B cell (primary cell): ENCODE data around the gene TPRG1L. TPM values are rescaled to one million over a fixed set of nuclear protein-coding genes. Genes with fewer than 3 reads are reported as not detected.

ENCODE experiments used
- ATAC-seq: fragments of 200-7000 bp; cut with Tn5 transposase; one replicate; pipeline ENCODE4 v1.10.0; 2021; ENCODE audit warnings: low read depth, mild to moderate bottlenecking, moderate number of reproducible peaks, moderate library complexity
- CTCF ChIA-PET: fragments of 350-600 bp; sonication (Branson Sonifier 250); formaldehyde crosslinking; loops from one replicate; lab custom pipeline; 2021; ENCODE audit warnings: antibody characterized with exemption, inconsistent platforms; lab: Charles Lee
- POLR2A ChIA-PET: fragments of 350-600 bp; sonication (Branson Sonifier 250); formaldehyde crosslinking; loops from one replicate; lab custom pipeline; 2021; ENCODE audit warnings: antibody characterized with exemption; lab: Charles Lee
- DNase-seq: peaks from one replicate; pipeline ENCODE4 v3.0.0; 2013
- H2AFZ ChIP-seq: 2 replicates; pipeline ENCODE4 v1.6.1; 2012; ENCODE audit warnings: mild to moderate bottlenecking, low read depth, low read length; ENCODE audit not compliant: insufficient read depth, poor library complexity, severe bottlenecking
- H3K27ac ChIP-seq, 2 donors: 1 replicate in 1 of 2; 2 replicates in 1 of 2; pipeline ENCODE4 v1.5.1; 2012 to 2013; ENCODE audit warnings: low read length in 2 of 2, mild to moderate bottlenecking in 2 of 2, moderate library complexity in 1 of 2
- H3K27me3 ChIP-seq, 4 experiments: fragments of 200-600 bp in 1 of 4; sonication (generic) in 1 of 4; replicated peaks in 1 of 4; 1 replicate in 2 of 4; 2 replicates in 2 of 4; pipeline versions ENCODE4 v1.6.1 to v1.7.0; 2013 to 2016; ENCODE audit warnings: low read length in 3 of 4, mild to moderate bottlenecking in 2 of 4, mixed read lengths in 1 of 4, moderate library complexity in 1 of 4; ENCODE audit not compliant: insufficient read depth in 4 of 4, control insufficient read depth in 3 of 4; ENCODE audit errors: control extremely low read depth in 1 of 4
- H3K36me3 ChIP-seq, 2 experiments: replicated peaks in 1 of 2; 1 replicate in 1 of 2; 2 replicates in 1 of 2; pipeline versions ENCODE4 v1.6.1 to v1.7.1; 2013; ENCODE audit warnings: low read length in 1 of 2; ENCODE audit not compliant: insufficient read depth in 2 of 2, control insufficient read depth in 1 of 2; ENCODE audit errors: control extremely low read depth in 1 of 2, extremely low read depth in 1 of 2
- H3K4me1 ChIP-seq, 2 donors: fragments of 200-600 bp in 1 of 2; sonication (generic) in 1 of 2; 1 replicate in 1 of 2; 2 replicates in 1 of 2; pipeline versions ENCODE4 v1.5.1 to v1.6.1; 2013 to 2017; ENCODE audit warnings: low read length in 2 of 2; ENCODE audit not compliant: control insufficient read depth in 2 of 2, insufficient read depth in 2 of 2
- H3K4me2 ChIP-seq: replicated peaks from 2 replicates; pipeline ENCODE3; 2012; ENCODE audit warnings: mild to moderate bottlenecking, low read depth, low read length; ENCODE audit not compliant: poor library complexity, severe bottlenecking
- H3K4me3 ChIP-seq, 5 experiments: fragments of 200-600 bp in 1 of 5; sonication (generic) in 1 of 5; 1 replicate in 3 of 5; 2 replicates in 2 of 5; pipeline versions ENCODE4 v1.5.1 to v1.7.0; 2011 to 2016; ENCODE audit warnings: low read length in 4 of 5, mild to moderate bottlenecking in 4 of 5, low read depth in 2 of 5, control low read depth in 1 of 5, moderate library complexity in 1 of 5; ENCODE audit not compliant: insufficient read depth in 1 of 5; ENCODE audit errors: control extremely low read depth in 1 of 5, extremely low read depth in 1 of 5
- H3K79me2 ChIP-seq: fragments of 200-600 bp; sonication (generic); one replicate; pipeline ENCODE4 v1.6.0; 2016; ENCODE audit warnings: low read length; ENCODE audit not compliant: control insufficient read depth, insufficient read depth
- H3K9ac ChIP-seq: fragments of 200-600 bp; sonication (generic); 2 replicates; pipeline ENCODE4 v1.6.1; 2017; ENCODE audit warnings: mild to moderate bottlenecking, low read length, moderate library complexity
- H3K9me3 ChIP-seq, 3 donors: one replicate each; pipeline versions ENCODE4 v1.6.1 to v1.7.1; 2013; ENCODE audit warnings: low read length in 2 of 3; ENCODE audit not compliant: control insufficient read depth in 2 of 3, insufficient read depth in 1 of 3; ENCODE audit errors: control extremely low read depth in 1 of 3
- H4K20me1 ChIP-seq: 2 replicates; pipeline ENCODE4 v1.6.0; 2012; ENCODE audit warnings: mild to moderate bottlenecking, low read length; ENCODE audit not compliant: insufficient read depth, control insufficient read depth, poor library complexity, severe bottlenecking
- H3K27ac Mint-ChIP-seq: one replicate; pipeline ENCODE4 v1.8.0; 2021; ENCODE audit warnings: mixed read lengths
- H3K27me3 Mint-ChIP-seq: one replicate; pipeline ENCODE4 v1.8.0; 2021; ENCODE audit warnings: mixed read lengths
- H3K4me1 Mint-ChIP-seq: one replicate; pipeline ENCODE4 v1.8.0; 2021; ENCODE audit warnings: mixed read lengths
- H3K4me3 Mint-ChIP-seq: one replicate; pipeline ENCODE4 v1.8.0; 2021; ENCODE audit warnings: mixed read lengths
- H3K9me3 Mint-ChIP-seq: one replicate; pipeline ENCODE4 v1.8.0; 2022; ENCODE audit warnings: mixed read lengths; ENCODE audit not compliant: insufficient read depth
- EZH2 ChIP-seq: IDR thresholded peaks from 2 replicates; pipeline ENCODE4 v1.6.1; 2012; ENCODE audit warnings: borderline replicate concordance, low read depth, mild to moderate bottlenecking, moderate library complexity, low read length; ENCODE audit not compliant: insufficient read depth, poor library complexity, severe bottlenecking
- WGBS: methylation state at CpG from one replicate; pipeline ENCODE4 v1.1.5; 2013; ENCODE audit warnings: missing lambda C conversion rate; ENCODE audit not compliant: insufficient coverage; 5-methylcytosine and 5-hydroxymethylcytosine counted together
- intact Hi-C: fragments of 100-400 bp; cut with micrococcal nuclease; formaldehyde crosslinking; loops from one replicate; pipeline ENCODE4 v1.10.0; 2022
- polyA plus RNA-seq: library from polyadenylated mRNA; depleted of rRNA; stranded (reverse); fragments of >200 nt; gene quantifications from 2 replicates; pipeline ENCODE4 v1.2.3, GENCODE V29; 2012
- total RNA-seq, 2 donors: library from RNA; stranded (reverse); fragments of 120-200 nt in 1 of 2; gene quantifications; 1 replicate in 1 of 2; 2 replicates in 1 of 2; pipeline versions ENCODE4 v1.2.3 to v1.2.4, GENCODE V29; 2013 to 2022
- TF ChIP-seq, protein P1 (sequence below): fragments of 200-600 bp; IDR thresholded peaks from one replicate; pipeline ENCODE4 v1.8.0; 2022; ENCODE audit warnings: antibody characterized with exemption, mild to moderate bottlenecking

Gene TPRG1L
- total and polyA plus RNA-seq, 2 donors (not counting 1 experiment from before 2014, with no cell fraction given), result 19.5 to 48.6 TPM

DNA sequence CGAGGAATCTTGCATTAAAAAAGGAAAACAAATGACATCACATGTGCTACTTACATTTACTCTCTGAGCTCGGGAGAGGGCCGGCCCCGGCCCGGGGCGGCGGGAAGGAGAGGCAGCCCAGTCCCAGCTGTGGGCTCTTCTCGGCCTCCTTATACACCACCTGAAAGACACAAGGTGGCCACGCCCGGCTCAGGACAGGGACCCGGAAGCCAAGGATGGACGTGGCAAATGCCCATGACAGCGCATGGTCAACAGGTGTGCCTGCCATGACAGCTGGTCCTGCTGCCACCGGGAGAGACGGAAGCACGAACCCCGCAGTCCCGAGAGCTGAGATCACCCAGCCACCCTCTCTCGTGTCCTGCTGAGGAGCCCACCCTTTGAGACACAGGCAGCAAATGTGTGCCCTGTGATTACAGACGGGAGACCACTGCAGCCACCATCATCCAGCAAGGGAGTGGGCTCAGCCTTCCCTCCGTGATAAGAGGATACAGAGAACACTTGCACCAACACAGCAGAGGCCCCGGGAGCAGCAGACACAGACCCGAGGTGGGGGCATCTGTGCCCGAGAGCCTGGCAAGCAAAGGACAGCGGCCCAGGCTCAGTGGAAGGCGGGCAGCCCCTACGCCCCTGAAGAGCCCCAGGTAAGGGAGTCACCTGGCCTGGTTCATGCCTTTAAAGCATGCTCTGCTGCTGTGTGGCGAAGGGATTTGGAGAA is 8.7 kb downstream of the TPRG1L start:
- TF ChIP-seq, protein P1, sequence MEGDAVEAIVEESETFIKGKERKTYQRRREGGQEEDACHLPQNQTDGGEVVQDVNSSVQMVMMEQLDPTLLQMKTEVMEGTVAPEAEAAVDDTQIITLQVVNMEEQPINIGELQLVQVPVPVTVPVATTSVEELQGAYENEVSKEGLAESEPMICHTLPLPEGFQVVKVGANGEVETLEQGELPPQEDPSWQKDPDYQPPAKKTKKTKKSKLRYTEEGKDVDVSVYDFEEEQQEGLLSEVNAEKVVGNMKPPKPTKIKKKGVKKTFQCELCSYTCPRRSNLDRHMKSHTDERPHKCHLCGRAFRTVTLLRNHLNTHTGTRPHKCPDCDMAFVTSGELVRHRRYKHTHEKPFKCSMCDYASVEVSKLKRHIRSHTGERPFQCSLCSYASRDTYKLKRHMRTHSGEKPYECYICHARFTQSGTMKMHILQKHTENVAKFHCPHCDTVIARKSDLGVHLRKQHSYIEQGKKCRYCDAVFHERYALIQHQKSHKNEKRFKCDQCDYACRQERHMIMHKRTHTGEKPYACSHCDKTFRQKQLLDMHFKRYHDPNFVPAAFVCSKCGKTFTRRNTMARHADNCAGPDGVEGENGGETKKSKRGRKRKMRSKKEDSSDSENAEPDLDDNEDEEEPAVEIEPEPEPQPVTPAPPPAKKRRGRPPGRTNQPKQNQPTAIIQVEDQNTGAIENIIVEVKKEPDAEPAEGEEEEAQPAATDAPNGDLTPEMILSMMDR, result no peak
- ChIA-PET CTCF (interaction anchor here (2.0 kb wide), 1 partner anchor 14 kb away, joined by 7 read pairs; no protein-coding TSS in a partner anchor), POLR2A (no interaction called here)
- DNase-seq, result no peak
- no peak overlapping the region for H3K4me3 Mint-ChIP-seq
- Histone ChIP-seq H4K20me1 (no peaks in the 10 kb centered on the region), H3K27me3 (no peaks in the 10 kb centered on the region), H3K4me1 (peaks cover 0 to 4% of the 10 kb centered on the region in 2 donors), H3K79me2 (no peaks in the 10 kb centered on the region), H3K4me3 (no peak overlapping the region), H3K36me3 (peaks cover 0 to 80% of the 10 kb centered on the region in 2 experiments), H3K4me2 (no peak overlapping the region), H3K27ac (no peak overlapping the region), H3K9ac (no peak overlapping the region), H2AFZ (no peak overlapping the region), H3K9me3 (no peaks in the 10 kb centered on the region)
- over 99% methylated on average over 28 of the region's 28 CpGs for WGBS
- intact Hi-C loops, result no loop called here
- no peak overlapping the region for H3K27ac Mint-ChIP-seq
- peaks cover 7% of the 10 kb centered on the region for H3K4me1 Mint-ChIP-seq
- H3K27me3 Mint-ChIP-seq, result no peaks in the 10 kb centered on the region
- no peak for ATAC-seq
- no peaks in the 10 kb centered on the region for H3K9me3 Mint-ChIP-seq

DNA sequence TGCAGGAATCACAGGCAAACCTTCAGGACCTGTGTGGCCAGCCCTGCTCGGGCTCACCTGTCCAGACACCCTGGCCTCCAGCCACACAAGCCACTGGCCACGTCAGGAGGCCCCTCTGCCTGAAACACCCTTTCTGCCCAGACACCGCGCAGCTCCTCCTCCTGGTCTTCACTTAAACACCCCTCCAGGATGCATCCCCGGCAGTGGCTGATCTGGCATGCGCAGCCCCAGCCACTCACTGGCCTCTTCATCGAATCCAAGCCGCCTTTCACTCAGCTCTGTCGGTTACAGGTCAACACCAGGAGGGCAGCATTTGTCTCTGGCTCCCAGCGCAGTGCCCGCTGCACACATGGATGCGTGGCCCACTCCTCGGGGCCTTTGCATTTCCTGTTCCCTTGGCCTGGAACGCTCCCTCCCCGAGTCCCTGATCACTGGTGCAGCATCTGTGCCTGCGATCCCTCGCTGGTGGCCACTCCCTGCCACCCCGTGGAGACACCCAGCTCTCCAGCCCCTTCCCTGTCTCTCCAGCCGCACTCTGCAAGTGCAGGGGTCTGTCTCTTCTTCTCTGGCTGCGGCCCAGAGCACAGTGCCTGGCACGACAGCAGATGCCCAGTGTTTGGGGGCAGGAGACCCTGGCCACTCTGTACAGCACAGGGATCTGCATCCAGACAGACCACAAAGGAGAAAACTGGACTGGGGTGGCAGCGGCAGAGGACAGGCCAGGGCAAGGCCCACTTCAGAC is 9.4 kb downstream of the TPRG1L start:
- Mint-ChIP-seq H3K9me3 (no peaks in the 10 kb centered on the region), H3K4me1 (peaks cover 5% of the 10 kb centered on the region), H3K4me3 (no peak overlapping the region), H3K27me3 (no peaks in the 10 kb centered on the region), H3K27ac (no peak overlapping the region)
- Histone ChIP-seq H3K4me3 (no peak overlapping the region), H3K79me2 (peaks cover under 1% of the 10 kb centered on the region), H3K36me3 (peaks cover 0 to 77% of the 10 kb centered on the region in 2 experiments), H3K27ac (no peak overlapping the region), H4K20me1 (no peaks in the 10 kb centered on the region), H3K9ac (no peak overlapping the region), H3K4me2 (no peak overlapping the region), H2AFZ (no peak overlapping the region), H3K4me1 (peaks cover 0 to 4% of the 10 kb centered on the region in 2 donors), H3K27me3 (no peaks in the 10 kb centered on the region), H3K9me3 (no peaks in the 10 kb centered on the region)
- DNase-seq, result no peak
- ChIA-PET CTCF (interaction anchor here (2.0 kb wide), 1 partner anchor 14 kb away, joined by 7 read pairs; no protein-coding TSS in a partner anchor), POLR2A (no interaction called here)
- intact Hi-C loops, result no loop called here
- 97% methylated on average over 22 of the region's 22 CpGs for WGBS
- TF ChIP-seq EZH2, result no peak
- TF ChIP-seq, protein P1, result no peak
- ATAC-seq, result no peak
